ENCODE results near the gene KCNH1. TPM values are rescaled to one million over a fixed set of nuclear protein-coding genes. Genes with fewer than 3 reads are reported as not detected.
"Not testable (repeated sequence)": the region's sequence is repeated elsewhere in the genome, so short reads cannot be mapped to it uniquely, and the experiment has no call there.

The KCNH1 gene
- total RNA-seq, 1 donor from 2014 or later = 0.10 TPM

GRCh38 chr1:210978316-210978973, 155.5 kb downstream of the KCNH1 start:
- Mint-ChIP-seq H3K4me1 (ENCODE audit: unreplicated experiment) (no peaks in the 10 kb centered on the region), H3K36me3 (ENCODE audit: low read depth, unreplicated experiment) (no peaks in the 10 kb centered on the region), H3K27ac (ENCODE audit: unreplicated experiment) (no peak overlapping the region), H3K4me3 (ENCODE audit: unreplicated experiment) (no peak overlapping the region), H3K9me3 (ENCODE audit: unreplicated experiment) (no peaks in the 10 kb centered on the region), H3K27me3 (ENCODE audit: unreplicated experiment) (peaks cover 1% of the 10 kb centered on the region)
- TF ChIP-seq CTCF (IDR thresholded peaks at IDR 0.05; ENCODE audit: unreplicated experiment) = no peak
- DNase-seq (ENCODE audit: low spot score) = no peak

GRCh38 chr1:210951279-210951678, 182.7 kb downstream of the KCNH1 start:
- DNase-seq (ENCODE audit: low spot score) = no peak
- no peaks in the 10 kb centered on the region for H3K9me3 Mint-ChIP-seq (ENCODE audit: unreplicated experiment)
- no peaks in the 10 kb centered on the region for H3K27me3 Mint-ChIP-seq (ENCODE audit: unreplicated experiment)
- H3K36me3 Mint-ChIP-seq (ENCODE audit: low read depth, unreplicated experiment) = no peaks in the 10 kb centered on the region
- no peaks in the 10 kb centered on the region for H3K4me1 Mint-ChIP-seq (ENCODE audit: unreplicated experiment)
- H3K4me3 Mint-ChIP-seq (ENCODE audit: unreplicated experiment) = no peak overlapping the region
- H3K27ac Mint-ChIP-seq (ENCODE audit: unreplicated experiment) = no peak overlapping the region
- TF ChIP-seq CTCF (IDR thresholded peaks at IDR 0.05; ENCODE audit: unreplicated experiment) = no peak

- not testable (repeated sequence) for H3K4me3 Mint-ChIP-seq (ENCODE audit: unreplicated experiment); H3K27ac Mint-ChIP-seq (ENCODE audit: unreplicated experiment); H3K9me3 Mint-ChIP-seq (ENCODE audit: unreplicated experiment); H3K4me1 Mint-ChIP-seq (ENCODE audit: unreplicated experiment); H3K36me3 Mint-ChIP-seq (ENCODE audit: low read depth, unreplicated experiment); H3K27me3 Mint-ChIP-seq (ENCODE audit: unreplicated experiment)
- peak; percentile 42 for TF ChIP-seq CTCF (IDR thresholded peaks at IDR 0.05; ENCODE audit: unreplicated experiment)
- peak; percentile 73 for DNase-seq (ENCODE audit: low spot score)
These were observed 183.9 kb downstream of the KCNH1 start for GRCh38 chr1:210949940-210950546.

GRCh38 chr1:210949489-210949888, 184.5 kb downstream of the KCNH1 start:
- no peaks in the 10 kb centered on the region for H3K4me1 Mint-ChIP-seq (ENCODE audit: unreplicated experiment)
- H3K27ac Mint-ChIP-seq (ENCODE audit: unreplicated experiment) = no peak overlapping the region
- H3K9me3 Mint-ChIP-seq (ENCODE audit: unreplicated experiment) = no peaks in the 10 kb centered on the region
- no peak overlapping the region for H3K4me3 Mint-ChIP-seq (ENCODE audit: unreplicated experiment)
- H3K36me3 Mint-ChIP-seq (ENCODE audit: low read depth, unreplicated experiment) = no peaks in the 10 kb centered on the region
- no peak for TF ChIP-seq CTCF (IDR thresholded peaks at IDR 0.05; ENCODE audit: unreplicated experiment)
- H3K27me3 Mint-ChIP-seq (ENCODE audit: unreplicated experiment) = no peaks in the 10 kb centered on the region
- DNase-seq (ENCODE audit: low spot score) = no peak

GRCh38 chr1:210949039-210949438, 184.9 kb downstream of the KCNH1 start:
- no peak overlapping the region for H3K4me3 Mint-ChIP-seq (ENCODE audit: unreplicated experiment)
- DNase-seq (ENCODE audit: low spot score) = no peak
- no peaks in the 10 kb centered on the region for H3K27me3 Mint-ChIP-seq (ENCODE audit: unreplicated experiment)
- no peaks in the 10 kb centered on the region for H3K4me1 Mint-ChIP-seq (ENCODE audit: unreplicated experiment)
- no peaks in the 10 kb centered on the region for H3K9me3 Mint-ChIP-seq (ENCODE audit: unreplicated experiment)
- no peaks in the 10 kb centered on the region for H3K36me3 Mint-ChIP-seq (ENCODE audit: low read depth, unreplicated experiment)
- no peak overlapping the region for H3K27ac Mint-ChIP-seq (ENCODE audit: unreplicated experiment)
- no peak for TF ChIP-seq CTCF (IDR thresholded peaks at IDR 0.05; ENCODE audit: unreplicated experiment)

Measured in endothelial cell (in vitro differentiated cells).